Midbrain (tissue), 1 donor: Measurements from ENCODE around the gene IGSF5.
"Not testable (repeated sequence)": the region's sequence is repeated elsewhere in the genome, so short reads cannot be mapped to it uniquely, and the experiment has no call there.

Source experiments
- DNase-seq: peaks from one replicate; lab custom pipeline; 2025; lab: John Stamatoyannopoulos, UW

IGSF5 gene

GRCh38 chr21:39744883-39745282 is at the start of gene IGSF5:
TSS of gene IGSF5 (plus strand) at chr21:39745183. CDS start at chr21:39745510, 327 bp downstream.
- DNase-seq = not testable (repeated sequence)

GRCh38 chr21:39696196-39696595 is 48.8 kb upstream of the IGSF5 start:
- no peak for DNase-seq

DNA sequence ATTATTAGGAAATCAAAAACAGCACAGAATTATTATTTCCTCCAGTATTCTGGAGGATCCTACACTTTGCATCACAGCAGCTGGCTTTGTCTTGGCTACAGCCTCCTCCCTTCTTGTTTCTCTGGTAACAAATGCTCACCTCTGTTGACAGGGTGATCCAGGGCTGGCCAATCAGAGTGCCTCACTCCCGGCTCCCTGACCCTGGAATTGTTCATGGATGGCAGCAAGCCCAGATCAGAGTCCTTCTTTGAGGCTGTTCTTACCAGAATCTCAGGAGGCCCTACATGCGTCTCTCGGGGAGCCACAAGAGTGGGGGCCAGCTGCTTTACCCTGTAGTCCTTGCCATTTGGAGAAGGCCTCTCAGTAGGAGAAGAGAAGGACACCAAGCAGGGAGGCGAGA is 48.4 kb upstream of the IGSF5 start:
- DNase-seq = peak; percentile 2

DNA sequence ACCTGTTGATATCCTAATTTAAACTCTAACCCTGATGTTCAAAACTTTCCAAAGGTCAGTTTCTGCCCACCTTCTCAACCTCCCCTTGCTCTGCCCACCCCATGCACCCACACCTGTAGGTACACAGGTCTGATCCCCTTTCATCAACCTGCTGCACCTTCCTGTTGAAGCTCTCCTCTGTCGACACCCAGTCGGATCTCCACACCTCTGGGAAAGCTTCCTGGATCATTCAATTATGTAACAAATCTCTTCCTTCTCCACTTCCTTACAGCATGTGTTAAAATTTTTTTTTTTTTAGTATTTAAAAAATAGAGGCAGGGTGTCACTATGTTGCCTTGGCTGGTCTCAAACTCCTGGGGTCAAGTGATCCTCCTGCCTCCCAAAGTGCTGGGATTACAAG is 44.7 kb upstream of the IGSF5 start:
- no peak for DNase-seq

DNA sequence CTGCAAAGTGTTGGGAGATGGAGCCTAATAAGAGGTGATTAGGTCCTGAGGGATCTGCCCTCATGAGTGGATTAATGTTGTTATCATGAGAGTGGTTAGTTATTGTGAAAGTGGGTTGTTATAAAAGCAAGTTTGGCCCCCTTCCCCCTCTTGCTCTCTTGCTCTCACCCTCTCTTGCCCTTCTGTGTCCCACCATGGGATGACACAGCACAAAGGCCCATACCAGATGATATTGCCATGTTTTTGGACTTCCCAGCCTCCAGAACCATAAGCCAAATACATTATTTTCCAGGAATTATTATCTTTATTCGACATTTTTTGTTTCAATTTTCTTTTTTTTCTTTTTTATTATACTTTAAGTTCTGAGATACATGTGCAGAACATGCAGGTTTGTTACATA is 41.4 kb upstream of the IGSF5 start:
- no peak for DNase-seq

DNA sequence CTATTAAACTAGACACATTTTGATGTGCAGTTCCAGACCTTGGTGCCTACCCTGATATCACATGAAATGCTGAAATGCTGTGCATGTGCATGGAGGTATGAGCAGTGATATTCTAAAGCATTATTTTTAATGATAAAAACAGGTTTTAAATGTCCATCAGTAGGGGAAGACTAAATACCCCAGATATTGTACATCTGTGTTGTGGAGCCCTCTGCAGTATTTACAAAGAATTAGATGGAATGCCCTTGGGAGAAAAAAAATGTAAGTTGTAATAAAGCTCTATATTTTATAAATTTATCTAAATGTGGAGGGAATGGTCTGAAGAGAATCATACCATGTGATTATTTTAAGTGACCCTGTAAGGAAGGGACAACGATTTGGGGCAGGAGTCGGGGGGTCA is 39.1 kb upstream of the IGSF5 start:
- DNase-seq = no peak

DNA sequence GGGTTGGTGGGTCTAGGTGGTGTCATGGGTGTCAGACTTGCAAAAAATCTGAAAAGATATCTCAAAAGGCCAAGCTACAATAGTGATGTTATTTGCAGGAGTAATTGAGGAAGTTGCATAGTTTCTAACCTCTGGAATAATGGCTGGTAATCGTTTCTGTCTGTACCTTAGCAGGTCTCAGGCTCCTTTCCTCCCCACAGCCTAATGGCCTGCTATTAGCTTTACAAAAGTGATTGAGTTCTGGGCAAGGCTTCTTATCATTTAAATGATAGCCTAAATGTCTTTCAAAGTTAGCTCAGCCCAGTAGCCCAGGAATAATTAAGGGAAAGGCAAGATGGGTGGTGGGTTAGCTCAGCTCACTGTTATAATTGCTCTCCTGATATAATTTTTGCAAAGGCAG is 37.7 kb upstream of the IGSF5 start:
- no peak for DNase-seq

DNA sequence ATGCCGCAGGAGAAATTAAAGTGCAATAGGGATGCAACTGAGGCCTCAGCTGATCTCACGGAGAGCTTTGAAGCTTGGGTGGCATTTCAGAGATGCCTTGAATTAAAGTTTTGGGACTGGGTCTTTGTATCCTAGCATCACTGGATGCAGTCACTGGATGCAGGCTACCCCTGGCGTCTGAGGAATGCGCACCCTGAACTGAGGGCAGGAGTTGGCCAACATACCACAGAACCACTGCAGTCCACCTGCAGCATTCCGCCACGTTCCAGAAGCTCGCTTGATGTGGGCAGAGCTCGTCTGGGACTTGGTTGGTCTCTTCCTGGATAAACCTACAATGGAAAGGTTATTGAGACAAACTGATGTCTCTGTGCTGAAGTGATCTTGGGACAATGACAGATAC is 34.1 kb upstream of the IGSF5 start:
- DNase-seq = no peak

- no peak for DNase-seq
Measured at GRCh38 chr21:39712273-39712672, 32.7 kb upstream of the IGSF5 start.

- DNase-seq = no peak
Measured at GRCh38 chr21:39712976-39713375, 32.0 kb upstream of the IGSF5 start.

GRCh38 chr21:39713905-39714304 is 31.1 kb upstream of the IGSF5 start:
- DNase-seq = no peak

GRCh38 chr21:39714331-39714730 is 30.7 kb upstream of the IGSF5 start:
- DNase-seq = no peak

DNA sequence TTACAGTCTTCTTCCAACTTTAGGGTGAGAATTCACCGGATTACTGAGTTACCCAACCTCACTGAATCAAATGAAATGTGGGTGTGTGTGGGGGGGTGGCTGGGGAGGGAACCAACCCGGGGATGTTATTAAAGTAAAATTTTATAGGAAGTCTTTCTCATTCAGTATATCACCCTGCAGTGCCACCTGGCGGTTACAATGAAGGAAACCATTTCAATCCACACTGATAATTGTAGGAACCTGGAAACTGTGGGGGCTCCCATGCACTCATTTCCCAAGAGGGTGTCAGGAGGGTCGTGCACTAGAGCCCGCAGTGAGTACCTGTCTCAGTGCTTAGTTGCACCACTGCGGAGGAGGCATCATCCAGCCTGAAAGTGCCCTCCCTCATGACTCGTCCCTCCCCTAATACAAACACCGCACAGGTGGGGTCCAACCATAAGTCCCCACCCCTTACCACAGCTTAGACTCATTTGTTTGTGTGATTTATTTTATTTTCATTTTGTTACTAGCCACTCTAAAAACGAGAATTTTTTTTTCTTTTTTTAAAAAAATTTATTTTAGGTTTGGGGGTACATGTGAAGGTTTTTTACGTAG is 29.1 kb upstream of the IGSF5 start:
- DNase-seq = peak; percentile 47

GRCh38 chr21:39720126-39720778 is 24.7 kb upstream of the IGSF5 start:
- DNase-seq = no peak

DNA sequence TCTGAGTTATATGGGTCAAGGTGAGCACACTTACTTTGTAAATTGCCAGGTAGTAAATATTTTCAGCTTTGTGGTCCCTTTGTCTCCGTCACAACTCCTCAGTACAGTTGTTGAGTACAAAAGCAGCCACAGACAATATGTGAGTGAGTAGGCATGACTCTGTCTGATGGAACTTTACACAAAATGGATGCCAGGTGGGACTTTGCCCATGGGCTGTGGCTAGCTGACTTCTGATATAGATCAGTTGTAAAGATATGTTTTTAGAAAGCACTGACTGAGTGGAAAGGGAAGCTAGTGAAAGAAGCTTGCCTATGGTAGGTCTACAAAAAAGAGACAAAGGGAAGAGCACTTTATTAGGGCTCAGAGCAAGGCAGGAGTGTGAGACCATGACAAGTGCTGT is 23.1 kb upstream of the IGSF5 start:
- no peak for DNase-seq

DNA sequence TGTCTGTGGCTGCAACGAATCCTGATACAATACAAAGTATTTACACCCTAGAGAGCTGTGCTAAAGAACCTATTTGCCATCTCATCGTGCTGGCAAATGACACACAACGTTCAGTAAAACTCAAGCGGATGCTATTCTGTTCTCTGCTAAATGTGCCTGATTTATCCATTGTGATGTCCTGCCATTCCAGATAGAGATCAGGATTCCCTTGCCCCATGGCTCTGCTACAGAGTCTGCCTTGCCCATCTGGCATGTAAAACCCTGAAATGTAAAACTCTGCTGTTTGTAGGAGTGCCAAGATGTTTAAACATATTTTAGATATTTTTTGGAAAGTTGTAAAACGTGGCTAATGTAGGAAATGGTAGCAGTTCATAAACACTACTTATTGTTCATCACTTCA is 20.0 kb upstream of the IGSF5 start:
- DNase-seq = no peak

- DNase-seq = no peak
Measured at GRCh38 chr21:39726133-39726532, 18.9 kb upstream of the IGSF5 start.

- no peak for DNase-seq
Measured at GRCh38 chr21:39727401-39728120, 17.4 kb upstream of the IGSF5 start.

- no peak for DNase-seq
Measured at GRCh38 chr21:39728341-39728740, 16.6 kb upstream of the IGSF5 start.

DNA sequence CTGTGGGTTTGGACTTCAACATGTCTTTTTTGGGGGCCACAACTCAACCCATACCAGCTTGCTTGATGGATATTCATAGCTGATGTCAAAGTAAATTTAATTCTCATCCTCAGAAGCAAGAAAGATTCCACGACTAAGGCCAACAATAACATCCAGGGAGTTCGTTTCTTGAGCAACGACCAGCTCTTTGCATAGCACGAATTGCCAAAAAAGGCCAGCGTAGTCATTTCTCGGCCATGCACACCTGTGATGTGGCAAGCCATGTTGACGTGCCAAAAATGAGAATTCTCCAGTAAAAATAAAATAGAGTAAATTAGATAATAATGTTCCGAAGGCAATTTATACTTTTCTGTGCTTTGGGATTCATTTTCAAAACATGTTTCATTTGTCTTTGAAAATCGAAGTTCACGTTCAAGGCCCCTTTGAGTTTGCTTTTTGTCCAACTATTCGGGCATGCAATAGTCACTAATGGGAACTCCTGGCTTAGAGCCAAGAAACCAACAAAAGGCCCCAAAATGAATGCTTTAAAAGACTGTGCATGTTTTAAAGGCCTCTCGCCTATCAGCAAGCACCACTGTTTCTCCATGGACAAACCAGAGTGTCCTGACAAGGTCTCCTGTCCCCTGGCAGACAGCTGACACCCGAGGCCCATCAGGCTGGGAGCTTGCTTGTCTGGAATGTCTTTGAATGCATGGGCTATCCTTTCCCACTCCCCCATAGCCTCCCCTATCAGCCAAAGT is 14.4 kb upstream of the IGSF5 start:
- DNase-seq = no peak

DNA sequence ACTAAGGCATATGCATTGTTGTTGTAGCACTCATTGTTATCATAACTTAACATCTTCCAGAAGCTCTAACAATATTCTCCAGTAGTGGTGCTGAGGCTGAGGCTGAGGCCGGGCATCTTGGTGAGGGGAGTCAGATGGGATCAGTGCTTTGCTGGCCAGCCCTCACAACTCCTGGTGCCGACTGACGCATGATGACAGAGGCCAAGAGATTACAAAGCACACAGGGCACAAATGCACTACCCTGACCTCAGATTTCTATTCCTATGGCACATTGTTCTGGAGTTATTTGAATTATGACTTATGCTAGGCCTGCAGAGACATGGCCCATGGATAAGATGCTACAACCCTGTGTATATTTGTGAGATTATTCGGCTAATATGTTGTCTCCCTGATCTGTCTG is 8.3 kb upstream of the IGSF5 start:
- DNase-seq = no peak

DNA sequence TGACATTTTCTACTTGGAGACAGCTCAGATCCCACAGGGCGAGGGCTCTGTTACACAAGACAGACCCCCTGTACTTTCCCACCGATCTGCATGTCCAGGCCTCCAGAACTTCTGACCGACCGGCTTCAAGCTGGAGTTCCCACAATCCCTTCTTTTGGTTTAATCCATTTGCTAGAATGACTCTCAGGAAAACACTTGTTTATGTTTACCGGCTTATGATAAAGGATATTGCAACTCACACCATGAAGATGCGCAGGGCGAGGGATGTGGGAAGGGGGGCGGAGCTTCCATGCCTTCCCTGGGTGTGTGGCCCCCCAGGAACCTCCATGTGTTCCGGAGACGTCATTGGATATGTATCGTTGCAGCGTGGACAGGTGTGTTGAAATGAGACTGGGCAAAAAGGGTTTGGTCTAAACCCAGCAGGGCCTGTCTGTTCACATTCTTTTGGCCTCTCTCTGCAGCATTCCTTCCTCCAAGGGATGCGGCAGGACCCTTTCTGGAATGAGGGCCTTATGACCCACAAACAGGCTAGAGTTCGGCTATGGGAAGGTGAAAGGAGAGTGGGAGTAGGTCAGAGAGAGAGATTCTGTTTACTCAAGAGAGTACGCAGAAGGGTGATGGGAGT is 7.5 kb upstream of the IGSF5 start:
- no peak for DNase-seq
